Dermis microvascular lymphatic vessel endothelial cell (primary cell): Measurements from ENCODE around the gene CRNKL1. TPM values are rescaled to one million over a fixed set of nuclear protein-coding genes. Genes with fewer than 3 reads are reported as not detected.

Experiments used
- DNase-seq, 2 donors: peaks; one replicate each; pipeline versions ENCODE4 v3.0.0 to v3.0.0-alpha.2; 2010; ENCODE audit warnings: low read depth in 2 of 2
- total RNA-seq: library from RNA; depleted of rRNA; stranded (reverse); fragments of >200 nt; gene quantifications from 2 replicates; pipeline ENCODE4 v1.2.1, GENCODE V29; 2014

The CRNKL1 gene
- total RNA-seq, 1 donor from 2014 or later = 18.7 TPM

DNA sequence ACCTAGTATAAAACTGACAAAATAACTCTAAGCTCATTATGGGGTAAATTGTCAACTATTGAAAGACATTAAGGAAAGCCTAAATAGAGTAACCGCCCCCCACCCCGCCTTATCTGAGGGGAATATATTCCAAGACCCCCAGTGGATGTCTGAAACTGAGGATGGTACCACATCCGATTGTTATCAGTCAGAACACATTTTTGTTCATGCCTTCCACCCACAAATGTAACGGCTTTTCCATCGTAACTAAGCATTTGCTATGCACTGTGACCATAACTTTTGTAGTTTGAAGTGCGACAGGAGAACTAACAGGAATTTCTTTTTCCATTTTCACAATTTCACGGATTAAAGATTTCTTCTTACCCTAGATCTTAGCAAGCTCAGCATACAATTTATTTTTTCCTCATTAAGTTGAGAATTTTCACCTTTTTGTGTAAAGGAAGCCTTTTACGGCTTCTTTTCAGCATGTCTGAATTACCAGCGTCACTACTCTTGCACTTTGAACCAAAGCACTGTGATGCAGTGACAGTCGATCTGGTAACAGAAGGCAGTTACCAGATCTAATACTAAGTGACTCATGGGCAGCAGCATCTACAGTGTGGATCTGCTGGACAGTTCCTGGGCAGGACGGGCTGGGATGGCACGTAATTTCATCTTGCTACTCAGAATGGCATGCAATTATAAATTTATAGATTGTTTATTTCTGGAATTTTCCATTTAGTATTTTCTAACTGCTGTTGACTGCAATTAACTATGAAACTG, 11.9 kb upstream of the CRNKL1 start:
- no peak for DNase-seq

GRCh38 chr20:20060234-20060998, 8.2 kb upstream of the CRNKL1 start:
- DNase-seq = no peak

DNA sequence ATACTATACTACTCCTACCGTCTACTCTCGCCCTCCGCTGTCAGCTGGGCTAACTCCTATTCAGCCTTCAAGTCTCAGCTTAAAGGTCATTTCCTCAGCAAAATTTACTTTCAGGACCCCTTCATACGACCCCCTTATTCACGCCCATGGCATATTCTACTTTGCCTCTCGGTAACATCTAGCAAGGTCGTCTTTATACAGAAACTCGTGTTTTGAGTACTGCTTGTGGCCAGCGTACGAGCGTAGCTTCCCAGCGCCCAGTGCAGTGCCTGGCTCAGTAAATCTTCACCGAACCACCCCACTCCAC, 546 bp downstream of the CRNKL1 start:
- no peak for DNase-seq

- DNase-seq = no peak
Observed at GRCh38 chr20:20039752-20040387, 12.4 kb downstream of the CRNKL1 start.

- DNase-seq = no peak
Observed at GRCh38 chr20:20038586-20038985, 13.7 kb downstream of the CRNKL1 start.

DNA sequence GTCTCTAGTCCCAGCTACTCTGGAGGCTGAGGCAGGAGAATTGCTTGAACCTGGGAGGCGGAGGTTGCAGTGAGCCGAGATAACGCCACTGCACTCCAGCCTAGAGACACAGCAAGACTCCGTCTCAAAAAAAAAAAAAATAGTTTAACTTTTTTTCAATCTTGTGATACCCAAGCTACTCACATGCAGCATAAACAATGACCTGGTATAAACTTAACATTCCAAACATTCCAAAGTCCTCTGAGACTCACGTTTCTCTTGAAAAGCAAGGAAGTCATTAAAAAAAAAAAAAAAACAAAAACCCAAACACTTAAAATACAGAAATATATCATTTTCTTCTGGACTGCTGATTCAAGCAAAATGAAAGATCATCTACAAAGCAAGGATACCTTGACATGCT, 14.3 kb downstream of the CRNKL1 start:
- peak in 1 of 2 donors; percentile 69 for DNase-seq

- no peak for DNase-seq
Observed at GRCh38 chr20:20036756-20037155, 15.5 kb downstream of the CRNKL1 start.

DNA sequence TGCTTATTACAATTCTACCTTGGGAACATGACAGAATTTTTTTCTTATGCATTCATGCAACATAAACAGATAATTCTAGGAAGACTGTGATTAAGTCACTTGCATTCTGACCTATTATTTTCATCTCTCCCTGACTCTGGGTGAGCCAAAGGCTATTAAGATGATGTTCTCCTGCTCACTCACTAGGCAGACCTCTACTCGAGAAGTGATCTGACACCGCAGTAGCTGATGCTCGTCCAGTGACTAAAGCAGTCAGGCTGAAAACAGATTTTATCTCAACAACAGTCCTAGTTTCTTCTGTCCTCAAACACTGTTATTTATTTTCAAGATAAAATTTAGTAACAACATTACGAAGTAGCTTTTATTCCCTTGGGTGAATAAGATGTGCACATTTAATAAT, 17.8 kb downstream of the CRNKL1 start:
- no peak for DNase-seq

GRCh38 chr20:20031790-20032189, 20.5 kb downstream of the CRNKL1 start:
- no peak for DNase-seq

DNA sequence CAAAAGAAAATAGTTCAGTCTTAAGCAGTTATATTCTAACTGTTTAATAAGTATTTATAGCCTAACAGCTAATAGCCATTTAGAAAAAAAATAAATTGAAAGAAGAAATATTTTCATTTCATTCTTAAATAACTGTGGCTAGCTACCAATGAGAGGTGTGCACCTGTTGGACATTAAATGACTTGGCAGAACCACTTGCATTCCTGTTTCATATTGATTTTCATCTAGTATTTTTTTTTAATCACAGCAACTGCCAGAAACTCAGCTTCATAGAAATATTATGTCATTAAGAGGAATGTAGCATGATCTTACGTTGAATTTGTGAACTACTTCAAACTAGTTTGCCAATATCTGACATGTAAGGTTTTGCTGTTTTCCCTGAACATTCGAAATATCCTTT, 25.0 kb downstream of the CRNKL1 start:
- no peak for DNase-seq

DNA sequence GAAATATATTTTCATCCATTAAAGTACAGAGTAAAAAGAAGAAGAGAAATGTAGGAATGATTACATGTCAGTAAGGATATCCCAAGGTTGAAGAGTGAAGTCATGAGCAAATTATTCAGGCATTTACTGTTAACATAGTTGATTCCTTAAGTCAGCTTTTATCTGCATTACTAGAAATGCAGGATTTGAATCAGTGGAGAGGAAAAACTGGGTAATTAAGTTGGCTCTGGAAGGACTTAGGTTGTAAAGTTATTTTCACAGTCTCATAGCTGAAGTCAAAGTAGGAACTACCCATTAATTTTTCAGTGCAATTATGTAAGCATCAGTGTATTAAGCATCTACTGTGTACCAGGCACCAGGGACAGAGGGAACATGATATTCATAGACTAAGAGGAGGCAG, 27.3 kb downstream of the CRNKL1 start:
- DNase-seq = no peak

DNA sequence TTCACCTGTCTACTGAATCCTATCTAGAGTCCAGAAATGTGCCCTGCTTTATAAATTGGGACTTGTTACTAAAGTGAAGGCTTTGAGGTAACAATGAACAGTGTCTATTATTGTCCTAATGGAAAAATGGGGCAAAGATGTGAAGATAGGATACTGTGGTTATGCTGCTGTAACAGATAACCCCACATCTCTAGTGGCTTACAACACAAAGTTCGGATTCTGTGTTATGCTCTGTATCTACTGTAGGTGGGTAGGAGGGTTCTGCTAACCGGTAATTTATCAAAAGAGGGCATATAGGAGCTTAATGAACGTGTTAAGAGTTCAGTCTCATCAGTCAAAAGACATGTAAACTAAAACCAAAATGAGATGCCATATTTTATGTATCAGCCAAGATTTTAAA, 28.9 kb downstream of the CRNKL1 start:
- no peak for DNase-seq

DNA sequence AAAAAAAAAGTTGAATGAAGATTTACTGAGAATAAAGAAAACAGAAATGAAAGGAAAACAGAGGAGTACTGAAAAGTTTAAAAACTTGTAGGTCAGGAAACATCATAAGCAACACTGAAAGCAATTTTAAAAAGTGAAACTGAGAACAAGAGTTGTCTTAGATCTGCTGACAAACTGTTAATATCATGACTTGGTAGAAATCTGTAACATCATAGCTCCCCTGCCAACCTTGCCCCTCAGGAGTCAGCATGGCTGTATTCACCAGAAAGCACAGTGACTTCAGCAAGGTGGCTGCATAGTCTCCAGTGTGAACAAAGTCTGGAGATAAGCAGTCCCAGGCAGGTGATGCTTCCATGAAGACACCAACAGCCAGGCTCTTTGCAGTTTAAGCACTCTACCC, 29.8 kb downstream of the CRNKL1 start:
- no peak for DNase-seq

DNA sequence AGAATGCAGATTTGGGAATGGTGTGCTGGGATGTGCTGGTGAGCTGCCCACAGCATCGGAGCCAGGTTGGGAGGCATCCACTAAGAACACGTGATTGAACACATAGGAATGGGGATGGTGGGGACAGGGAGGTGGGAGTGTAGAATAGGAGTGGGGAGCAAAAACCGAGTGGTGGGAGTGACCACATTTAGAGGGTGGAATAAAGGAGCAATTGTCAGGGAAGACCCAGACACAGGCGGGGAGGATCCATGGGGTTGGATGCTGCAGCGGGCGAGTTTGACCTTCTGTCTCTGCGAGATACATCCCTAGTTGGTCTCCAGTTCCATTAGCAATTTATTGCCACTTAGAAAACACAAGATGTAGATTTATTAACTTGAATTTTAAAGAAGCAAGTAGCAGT, 30.4 kb downstream of the CRNKL1 start:
- no peak for DNase-seq

- DNase-seq = no peak
Observed at GRCh38 chr20:20020908-20021307, 31.4 kb downstream of the CRNKL1 start.

- no peak for DNase-seq
Observed at GRCh38 chr20:20019123-20019522, 33.1 kb downstream of the CRNKL1 start.

DNA sequence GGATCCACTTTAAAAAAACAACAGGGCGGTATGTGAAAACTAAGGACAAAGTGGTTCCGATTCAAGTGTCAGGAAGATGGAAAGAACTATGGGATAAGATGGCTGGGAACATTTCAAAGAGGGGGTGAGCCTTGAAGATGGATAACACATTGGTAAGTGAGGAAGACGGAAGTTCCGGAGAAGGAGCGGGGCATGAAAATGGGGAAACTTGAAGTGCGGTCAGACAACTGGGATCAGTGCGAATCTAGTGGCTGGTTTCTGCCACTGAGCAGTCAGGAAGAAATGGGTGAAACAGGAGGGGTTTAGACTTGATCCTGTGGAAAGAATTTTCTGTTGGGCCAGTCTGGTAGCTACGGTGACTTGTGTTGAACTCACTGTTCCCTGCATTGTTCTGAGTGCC, 33.9 kb downstream of the CRNKL1 start:
- DNase-seq = no peak

DNA sequence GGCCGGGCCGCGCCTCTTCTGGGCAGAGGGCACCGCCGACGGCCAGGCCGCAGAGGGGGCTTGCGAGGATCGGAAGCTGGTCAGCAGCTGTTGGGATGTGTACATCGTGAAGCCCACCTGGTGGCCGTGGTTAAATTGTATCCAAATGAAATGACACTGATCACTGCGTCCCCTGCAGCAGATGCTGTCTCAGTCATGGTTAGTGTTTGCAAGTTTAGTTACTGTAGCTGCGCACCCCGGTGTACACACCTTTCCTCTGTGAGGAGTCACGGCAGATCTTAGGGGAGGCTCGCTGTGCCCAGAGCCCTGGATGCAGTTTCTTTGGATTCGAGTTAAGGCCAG, 34.5 kb downstream of the CRNKL1 start:
- no peak for DNase-seq

GRCh38 chr20:20017001-20017843, 35.0 kb downstream of the CRNKL1 start, which contains the start of gene NAA20:
TSS of gene NAA20 (plus strand) at chr20:20017362. CDS start at chr20:20017397, 35 bp downstream.
- DNase-seq = peak; percentile 79 to 93

DNA sequence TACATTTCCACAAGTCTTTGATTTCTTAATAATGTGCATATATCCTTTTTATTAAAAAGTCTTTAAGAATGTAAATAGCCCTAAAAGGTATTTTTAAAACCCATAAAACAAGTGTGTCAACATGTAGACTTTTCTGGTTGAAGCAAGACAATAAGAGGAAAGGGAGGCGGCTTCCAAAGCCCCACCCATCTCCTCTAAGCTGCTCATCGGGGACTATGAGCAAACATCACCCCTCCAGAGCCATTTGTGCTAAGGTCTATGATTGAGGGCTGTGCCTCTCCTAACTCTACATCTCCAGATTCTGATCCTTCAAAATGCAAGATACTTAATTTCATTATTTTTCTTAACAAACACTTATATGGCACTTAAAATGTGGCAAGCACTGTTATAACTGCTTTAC, 37.6 kb downstream of the CRNKL1 start:
- DNase-seq = peak in 1 of 2 donors; percentile 59

- DNase-seq = no peak
Observed at GRCh38 chr20:20012541-20012940, 39.7 kb downstream of the CRNKL1 start.
